Eye (tissue), 1 donor: Measurements from ENCODE around the gene ENOX1.

Source experiments
- DNase-seq: peaks from one replicate; pipeline ENCODE4 v3.0.0-alpha.2; 2015

Gene ENOX1

DNA sequence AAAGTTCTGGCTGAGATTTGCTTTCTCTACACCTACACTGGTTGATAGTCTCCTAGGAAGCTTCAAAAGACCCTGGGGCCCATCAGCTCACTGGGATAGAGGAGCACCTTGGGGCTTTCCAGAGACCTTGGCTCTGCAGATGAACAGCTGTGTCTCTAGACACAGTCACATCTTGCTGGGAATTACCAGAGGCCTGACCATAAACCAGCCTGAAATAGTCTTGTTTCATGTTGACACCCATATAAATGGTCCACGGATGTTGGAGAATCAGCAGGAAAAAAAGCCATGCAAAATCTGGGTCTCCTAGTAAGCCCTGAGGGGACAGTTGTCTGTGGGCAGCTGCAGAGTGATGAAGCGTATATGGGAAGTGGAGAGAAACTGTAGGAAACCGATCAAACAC is 555.8 kb downstream of the ENOX1 start:
- DNase-seq: no peak

DNA sequence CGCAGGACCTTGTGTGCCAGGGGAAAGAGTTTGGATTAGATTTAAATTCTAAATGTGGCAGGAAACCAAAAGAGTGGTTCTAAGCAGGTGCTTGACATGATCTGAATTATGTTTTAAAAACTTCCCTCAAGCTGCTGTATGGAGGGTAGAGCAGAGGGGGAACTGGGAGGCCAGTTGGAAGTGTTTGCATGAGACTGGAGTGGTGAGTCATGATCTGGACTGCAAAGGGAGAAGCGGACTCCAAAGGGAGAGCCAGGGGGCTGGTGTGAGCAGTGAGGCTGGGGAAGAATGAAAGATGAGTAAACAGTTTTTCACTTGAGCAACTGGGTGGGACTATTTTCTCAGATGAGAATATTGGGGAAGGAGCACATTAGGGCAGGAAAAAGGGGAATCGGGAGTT is 557.3 kb downstream of the ENOX1 start:
- no peak for DNase-seq

GRCh38 chr13:43227721-43228120 is 559.1 kb downstream of the ENOX1 start:
- DNase-seq: no peak

- no peak for DNase-seq
Observed at GRCh38 chr13:43223216-43223615, 563.6 kb downstream of the ENOX1 start.

GRCh38 chr13:43222086-43222485 is 564.7 kb downstream of the ENOX1 start:
- DNase-seq: peak; percentile 48

GRCh38 chr13:43221611-43222010 is 565.2 kb downstream of the ENOX1 start:
- no peak for DNase-seq

DNA sequence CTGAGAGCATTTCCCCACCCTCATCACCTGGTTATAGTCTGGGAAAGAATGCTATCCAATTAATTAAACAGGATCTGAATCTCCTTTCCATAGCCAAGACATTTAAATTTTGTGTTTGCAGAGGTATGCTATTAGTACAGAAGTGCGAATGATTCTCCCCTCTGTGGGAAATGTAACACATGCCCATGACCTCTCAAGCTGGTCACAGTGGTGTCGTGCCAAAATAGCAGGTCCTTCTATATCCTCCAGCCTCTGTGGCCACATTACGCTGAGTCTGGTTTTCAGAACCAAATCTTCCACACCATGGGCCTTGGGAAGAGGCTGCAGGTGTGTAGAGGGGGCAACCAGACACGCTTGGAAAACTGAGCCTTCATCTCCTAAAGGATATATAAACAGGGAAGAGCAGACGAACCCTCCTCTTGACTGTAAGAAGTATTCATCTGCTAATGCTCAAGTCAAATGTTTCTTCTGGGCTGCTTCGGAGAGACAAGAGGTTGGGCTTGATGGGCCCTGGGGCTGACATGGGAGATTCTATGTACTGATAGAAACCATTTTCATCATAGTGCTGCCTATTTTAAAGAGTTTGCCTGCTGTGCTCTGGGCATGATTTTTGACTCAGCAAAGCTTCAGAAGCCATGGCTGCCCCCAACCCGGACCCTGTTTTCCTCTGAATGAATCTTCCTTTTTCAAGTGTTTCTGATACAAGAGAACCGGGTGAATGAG is 565.7 kb downstream of the ENOX1 start:
- no peak for DNase-seq

- no peak for DNase-seq
Observed at GRCh38 chr13:43214124-43214523, 572.6 kb downstream of the ENOX1 start.

DNA sequence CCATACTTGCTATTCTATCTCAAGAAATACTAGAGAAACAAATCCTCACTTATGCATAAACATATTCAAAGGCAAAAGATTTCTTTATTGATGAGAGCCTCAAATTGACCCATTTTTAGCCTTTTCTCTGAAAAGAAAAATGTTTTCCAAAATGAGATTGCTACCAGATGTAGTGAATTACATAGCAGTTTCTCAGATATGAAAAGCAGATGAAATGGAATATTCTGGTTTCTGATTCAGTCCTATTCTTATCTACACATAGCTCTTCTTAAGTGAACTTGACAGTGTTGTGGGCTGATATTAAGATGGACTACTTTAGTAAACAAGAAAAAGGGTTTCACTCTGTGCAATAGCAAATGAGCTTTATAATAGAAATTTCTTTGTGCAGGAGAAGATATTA is 579.9 kb downstream of the ENOX1 start:
- DNase-seq: peak; percentile 42

GRCh38 chr13:43205416-43205815 is 581.4 kb downstream of the ENOX1 start:
- DNase-seq: peak; percentile 23

DNA sequence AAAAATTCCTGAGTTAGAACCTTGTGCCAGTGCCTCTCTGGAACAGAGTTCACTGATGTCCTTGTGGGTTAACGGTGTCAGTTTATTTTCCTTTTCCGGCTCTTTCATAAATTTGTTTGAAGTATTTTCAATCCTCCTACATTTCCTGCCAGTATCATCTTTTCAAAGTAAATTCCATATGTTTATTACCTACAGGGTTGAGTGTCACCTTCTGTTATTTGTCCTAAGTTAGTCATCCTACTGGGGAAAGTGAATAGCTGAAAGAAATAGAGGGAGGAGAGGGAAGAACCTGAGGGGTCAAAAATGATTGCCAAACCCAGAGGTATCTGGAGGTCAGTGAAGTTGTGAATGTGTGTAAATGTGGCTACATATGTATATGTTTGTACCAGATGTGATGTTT is 582.2 kb downstream of the ENOX1 start:
- DNase-seq: no peak

DNA sequence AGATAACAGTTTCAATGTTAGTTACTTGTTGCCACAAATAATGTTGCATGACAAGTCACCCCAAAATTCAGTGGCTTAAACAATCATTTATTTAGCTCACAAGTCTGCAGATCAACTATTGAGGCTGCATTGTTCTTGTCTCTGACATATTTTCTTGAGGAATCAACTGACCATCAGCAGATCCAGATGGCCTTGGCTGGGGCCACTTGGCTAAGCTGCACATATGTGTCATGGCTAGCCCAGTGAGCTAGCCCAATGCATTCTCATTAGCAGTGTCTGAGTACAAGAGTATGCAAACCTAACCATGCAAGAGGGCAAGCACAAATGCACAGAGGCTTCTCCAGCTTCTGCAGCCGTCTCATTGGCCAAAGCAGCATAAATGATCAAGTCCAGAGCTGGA is 583.0 kb downstream of the ENOX1 start:
- DNase-seq: no peak

GRCh38 chr13:43200736-43201135 is 586.0 kb downstream of the ENOX1 start:
- no peak for DNase-seq

GRCh38 chr13:43200307-43200706 is 586.5 kb downstream of the ENOX1 start:
- DNase-seq: no peak

DNA sequence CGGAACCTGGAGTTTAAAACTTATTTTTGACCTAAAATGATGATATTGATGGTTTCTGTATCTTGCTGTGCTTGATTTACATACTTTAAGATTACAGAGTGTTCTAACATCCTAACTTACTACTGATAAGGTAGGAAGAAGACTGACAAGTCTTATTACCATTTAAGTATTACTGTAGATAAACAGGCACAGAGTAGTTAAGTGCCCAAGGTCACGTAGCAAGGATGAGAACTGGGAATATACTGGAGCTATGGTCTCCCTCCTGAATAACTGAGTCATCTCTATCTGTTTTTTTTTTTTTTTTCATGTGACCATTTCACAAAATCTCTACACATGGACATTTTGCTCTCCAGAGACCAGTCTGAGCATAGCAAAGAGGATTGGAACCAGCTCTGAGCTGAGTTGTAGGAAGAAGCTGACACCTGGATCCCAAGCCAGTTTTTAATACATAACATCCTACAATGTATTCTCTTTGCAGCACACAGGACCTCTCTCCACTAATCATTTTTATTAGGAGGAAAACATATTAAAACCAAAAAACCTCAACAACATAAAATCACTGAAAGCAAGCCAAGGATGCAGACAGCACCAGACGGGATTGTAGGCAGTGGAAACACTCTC is 589.9 kb downstream of the ENOX1 start:
- no peak for DNase-seq

DNA sequence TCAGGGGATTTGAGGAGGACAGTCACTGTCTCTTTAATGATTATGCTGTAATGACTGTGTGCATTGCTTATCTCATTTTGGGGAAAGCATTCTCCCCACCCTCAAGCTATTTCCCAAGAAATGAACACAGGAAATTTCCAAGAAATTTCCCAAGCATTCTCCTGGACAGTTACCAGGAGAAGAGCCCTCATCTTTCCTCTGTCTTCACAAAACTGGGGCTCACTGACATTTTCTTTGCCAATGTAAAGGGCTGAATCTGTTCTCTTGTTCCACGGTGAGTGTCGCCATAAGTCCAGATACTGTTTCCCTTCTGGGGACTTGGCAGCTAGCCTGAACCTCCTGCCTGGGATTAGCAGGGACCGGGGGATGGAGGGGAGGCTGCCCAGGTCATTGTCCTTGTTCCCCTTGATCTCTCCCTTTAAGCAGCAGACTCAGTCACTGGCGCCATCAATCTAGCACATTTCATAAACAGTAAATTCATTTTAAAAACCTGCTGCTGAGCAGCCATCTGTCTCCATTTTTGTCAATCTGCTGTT is 590.6 kb downstream of the ENOX1 start:
- peak; percentile 32 for DNase-seq

- DNase-seq: no peak
Observed at GRCh38 chr13:43195551-43195950, 591.2 kb downstream of the ENOX1 start.

DNA sequence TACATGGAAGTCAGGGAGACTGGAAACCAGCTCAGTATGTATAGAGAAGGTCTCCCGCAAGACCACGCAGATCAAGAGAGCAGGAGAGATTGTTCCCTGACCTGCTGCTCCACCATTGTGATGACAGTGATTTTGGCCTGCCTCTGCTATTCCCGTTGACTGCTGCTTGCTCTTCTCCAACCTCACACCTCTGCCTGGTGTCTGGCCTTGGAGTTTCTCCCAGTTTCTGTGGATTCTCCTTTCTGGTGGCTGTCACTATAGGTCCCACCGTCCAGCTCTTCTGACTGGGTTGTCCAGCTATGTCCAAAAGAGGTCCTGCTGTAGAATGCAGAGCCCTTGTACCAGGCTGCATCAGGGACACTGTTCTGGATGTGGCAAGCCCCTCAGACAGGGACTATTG is 591.7 kb downstream of the ENOX1 start:
- DNase-seq: no peak

DNA sequence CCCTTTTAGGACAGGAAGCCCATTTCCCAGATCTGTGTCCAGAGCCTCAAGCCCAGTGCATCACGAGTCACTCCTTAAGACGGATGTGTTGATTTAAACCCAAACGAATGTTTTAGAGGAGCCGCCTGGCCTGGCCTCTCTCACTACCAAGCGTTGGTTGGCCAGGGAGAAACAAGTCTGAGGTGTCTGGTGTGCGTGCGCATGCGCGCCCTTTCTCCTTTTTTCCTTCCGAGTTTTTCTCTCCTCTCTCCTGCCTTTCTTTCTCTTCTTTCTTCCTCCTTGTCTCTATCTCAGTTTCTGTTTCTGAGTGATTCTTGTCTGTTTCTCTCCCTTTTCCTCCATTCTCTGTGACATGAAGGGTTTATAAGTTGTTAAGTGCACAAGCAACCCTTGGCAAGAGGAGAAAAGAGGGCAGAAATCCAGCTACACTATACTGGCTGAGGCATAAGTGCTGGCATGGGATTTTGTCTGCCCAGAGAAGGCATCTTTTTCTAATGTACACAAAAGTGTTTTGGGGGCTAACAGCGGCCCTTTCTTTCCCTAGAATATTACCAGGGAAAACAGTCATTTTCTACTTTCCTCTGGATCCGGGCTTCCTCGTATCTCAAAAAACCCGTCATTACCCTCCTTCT is 592.9 kb downstream of the ENOX1 start:
- DNase-seq: no peak

DNA sequence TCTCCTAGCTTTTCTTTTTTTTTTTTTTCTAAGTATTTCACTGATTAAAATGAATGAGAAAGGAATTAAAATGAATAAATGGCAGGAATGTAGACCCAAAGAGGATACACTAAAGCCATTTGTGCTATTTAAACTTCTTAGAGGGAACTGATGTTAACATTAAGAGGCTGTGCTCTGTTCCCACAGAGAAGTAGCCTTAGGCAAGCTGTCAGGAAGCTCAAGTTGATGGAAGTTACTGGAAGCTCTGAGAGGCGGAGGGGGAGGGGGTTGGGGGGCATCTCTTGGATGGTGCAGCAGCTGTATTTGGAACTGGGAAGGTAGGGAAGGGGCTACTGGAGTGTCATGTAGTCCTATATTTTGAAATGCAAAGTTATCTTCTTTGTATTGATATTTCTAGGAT is 595.2 kb downstream of the ENOX1 start:
- DNase-seq: peak; percentile 25

GRCh38 chr13:43185226-43185625 is 601.5 kb downstream of the ENOX1 start:
- DNase-seq: no peak

DNA sequence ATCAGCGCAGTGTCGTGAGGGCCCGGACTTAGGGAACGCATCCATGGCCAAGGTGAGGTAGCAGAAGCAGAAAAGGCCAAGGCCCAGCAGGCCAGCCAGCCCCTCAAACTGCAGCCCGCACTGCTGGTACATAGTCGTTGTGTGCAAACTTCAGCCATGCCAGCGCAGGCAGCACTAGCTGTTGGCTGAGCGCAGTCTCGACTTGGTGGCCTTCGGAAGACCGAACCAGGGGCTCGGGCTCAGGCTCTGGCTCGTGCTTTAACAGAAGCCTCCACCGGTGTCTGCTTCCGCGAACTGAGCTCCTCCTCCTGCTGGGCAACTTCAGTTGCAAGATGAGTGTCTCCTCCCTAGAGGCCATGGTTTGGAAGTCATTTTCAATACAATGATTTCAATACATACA is 605.9 kb downstream of the ENOX1 start:
- no peak for DNase-seq

DNA sequence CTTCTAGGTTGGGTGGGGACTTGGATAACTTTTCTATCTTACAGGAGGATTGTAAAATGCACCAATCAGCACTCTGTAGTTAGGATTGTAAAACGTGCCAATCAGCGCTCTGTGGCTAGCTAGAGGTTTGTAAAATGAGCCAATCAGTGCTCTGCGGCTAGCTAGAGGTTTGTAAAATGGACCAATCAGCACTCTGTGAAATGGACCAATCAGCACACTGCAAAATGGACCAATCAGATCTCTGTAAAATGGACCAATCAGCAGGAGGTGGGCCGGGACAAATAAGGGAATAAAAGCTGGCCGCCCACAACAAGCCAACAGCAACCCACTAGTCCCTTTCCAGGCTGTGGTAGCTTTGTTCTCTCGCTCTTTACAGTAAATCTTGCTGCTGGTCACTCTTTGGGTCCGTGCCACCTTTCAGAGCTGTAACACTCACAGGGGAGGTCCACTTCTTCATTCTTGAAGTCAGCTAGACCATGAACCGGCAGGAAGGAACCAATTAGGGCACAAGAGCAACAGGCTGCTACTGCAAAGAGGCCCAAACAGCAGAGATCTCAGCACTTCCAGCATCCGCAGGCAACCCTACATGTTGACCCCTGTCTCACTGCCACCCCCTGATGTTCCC is 606.6 kb downstream of the ENOX1 start:
- no peak for DNase-seq

GRCh38 chr13:43171489-43171888 is 615.3 kb downstream of the ENOX1 start:
- DNase-seq: no peak
